EL (cell line): ENCODE measurements around the gene BIRC7.

Experiments used
- DNase-seq: peaks from one replicate; pipeline ENCODE4 v3.0.0-alpha.2; 2016

BIRC7 gene

GRCh38 chr20:63226042-63226943, 9.4 kb upstream of the BIRC7 start:
- DNase-seq, result no peak

GRCh38 chr20:63227260-63227659, 8.4 kb upstream of the BIRC7 start:
- DNase-seq, result no peak

DNA sequence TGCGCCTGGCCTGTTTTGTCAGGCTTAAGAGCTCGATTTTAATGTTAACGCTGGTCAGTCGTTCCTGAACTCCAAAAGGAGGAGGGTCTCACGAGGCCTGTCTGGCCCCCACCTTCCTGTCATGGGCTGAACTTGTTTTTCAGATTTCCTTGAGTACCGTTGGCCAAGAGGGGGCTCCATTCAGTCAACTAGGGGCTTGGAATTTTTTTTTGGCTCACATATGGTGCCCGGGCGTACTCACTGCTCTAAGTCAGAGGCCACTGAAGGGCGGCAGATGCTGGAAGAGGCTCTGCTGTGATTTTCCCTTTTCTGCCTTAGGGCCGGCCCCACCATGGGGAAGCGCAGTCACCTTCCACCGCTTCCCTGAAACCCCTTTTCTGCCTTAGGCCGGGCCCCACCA, 6.9 kb upstream of the BIRC7 start:
- DNase-seq, result no peak

- peak; percentile 64 for DNase-seq
Observed at GRCh38 chr20:63230800-63231268, 4.9 kb upstream of the BIRC7 start.

- DNase-seq, result peak; percentile 92
Observed at GRCh38 chr20:63232235-63233060, 3.3 kb upstream of the BIRC7 start.

DNA sequence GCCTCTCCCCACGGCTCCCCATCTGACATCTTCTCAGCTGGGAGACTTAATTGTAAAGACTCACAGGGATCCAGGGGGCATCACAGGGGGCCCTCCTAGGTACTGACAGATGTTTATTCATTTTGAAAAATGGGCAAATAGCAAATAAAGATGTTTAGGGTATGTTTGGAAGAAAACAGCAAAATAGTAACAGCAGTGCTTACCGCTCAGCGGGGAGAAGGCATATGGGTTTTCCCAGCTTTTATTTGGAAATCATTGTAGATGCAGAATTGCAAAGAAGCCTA, 2.7 kb upstream of the BIRC7 start:
- no peak for DNase-seq

GRCh38 chr20:63233924-63234323, 1.8 kb upstream of the BIRC7 start:
- DNase-seq, result no peak

DNA sequence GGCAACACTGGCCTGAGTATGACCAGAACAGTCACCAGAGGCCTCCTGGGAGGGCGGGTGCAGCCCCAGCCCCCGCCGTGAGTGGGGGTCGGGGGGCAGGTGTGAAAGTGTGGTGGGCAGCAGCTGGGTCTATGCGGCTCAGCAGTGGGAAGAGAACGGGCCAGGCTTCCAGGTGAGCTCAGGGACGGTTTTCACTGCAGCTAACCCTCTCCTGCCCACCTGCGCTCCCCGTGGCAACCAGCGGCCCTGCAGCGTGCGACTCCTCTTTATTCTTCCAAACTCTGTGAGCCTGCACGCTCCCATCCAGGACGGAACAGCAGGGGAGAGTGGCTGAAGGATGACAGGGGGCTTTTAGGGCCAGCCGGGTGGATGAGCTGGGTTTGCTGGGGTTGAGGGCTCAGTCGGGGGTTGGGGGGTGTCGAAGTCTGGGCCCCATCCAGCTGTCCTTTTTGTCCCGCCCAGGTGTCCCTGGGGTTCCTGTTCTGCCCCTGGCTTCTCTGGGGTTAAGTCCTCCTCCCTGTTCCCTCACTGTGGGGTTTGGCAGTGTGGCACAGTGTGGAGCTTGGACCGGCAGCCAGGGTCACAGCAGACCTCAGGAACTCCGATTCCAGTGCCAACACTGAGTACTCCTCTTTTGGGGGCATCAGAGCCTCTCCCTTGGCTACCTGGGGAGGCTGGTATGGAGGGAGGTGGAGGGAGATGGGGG, 859 bp upstream of the BIRC7 start:
- DNase-seq, result no peak

- DNase-seq, result no peak
Observed at GRCh38 chr20:63236116-63236837, 572 bp downstream of the BIRC7 start.

DNA sequence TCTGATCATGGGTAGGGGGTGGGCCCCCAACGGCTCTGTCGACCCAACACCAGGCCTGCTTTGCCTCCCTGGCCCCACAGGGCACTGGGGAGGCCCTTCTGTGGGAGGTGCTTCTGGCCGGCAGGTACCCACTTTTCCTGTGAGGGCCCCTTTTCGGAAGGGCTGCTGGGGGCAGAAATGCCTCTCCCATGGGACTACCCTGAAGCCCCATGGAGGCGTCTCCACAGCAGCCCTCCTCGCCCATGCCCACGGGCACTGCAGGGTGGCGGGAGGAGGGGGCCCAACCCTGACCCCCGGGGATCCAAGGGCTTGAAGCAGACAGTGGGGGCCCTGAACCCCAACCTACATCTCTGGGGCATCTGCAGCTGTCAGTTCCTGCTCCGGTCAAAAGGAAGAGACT, 2.3 kb downstream of the BIRC7 start:
- no peak for DNase-seq

- no peak for DNase-seq
Observed at GRCh38 chr20:63238514-63239125, 2.9 kb downstream of the BIRC7 start.

DNA sequence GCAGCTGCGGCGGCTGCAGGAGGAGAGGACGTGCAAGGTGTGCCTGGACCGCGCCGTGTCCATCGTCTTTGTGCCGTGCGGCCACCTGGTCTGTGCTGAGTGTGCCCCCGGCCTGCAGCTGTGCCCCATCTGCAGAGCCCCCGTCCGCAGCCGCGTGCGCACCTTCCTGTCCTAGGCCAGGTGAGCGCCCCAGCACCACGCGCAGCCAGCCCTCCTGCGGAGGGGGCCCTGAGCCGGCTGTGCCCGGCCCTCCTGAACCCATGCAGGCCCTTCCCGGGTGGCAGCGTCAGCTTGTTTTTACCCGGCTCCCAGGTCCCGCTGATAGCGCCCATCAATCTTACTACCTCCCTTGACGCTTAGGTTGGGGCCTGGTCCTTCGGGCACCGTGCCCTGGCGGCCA, 3.7 kb downstream of the BIRC7 start:
- DNase-seq, result no peak

GRCh38 chr20:63240004-63240403, 4.3 kb downstream of the BIRC7 start:
- DNase-seq, result no peak

GRCh38 chr20:63241272-63241671, 5.6 kb downstream of the BIRC7 start:
- DNase-seq, result no peak

DNA sequence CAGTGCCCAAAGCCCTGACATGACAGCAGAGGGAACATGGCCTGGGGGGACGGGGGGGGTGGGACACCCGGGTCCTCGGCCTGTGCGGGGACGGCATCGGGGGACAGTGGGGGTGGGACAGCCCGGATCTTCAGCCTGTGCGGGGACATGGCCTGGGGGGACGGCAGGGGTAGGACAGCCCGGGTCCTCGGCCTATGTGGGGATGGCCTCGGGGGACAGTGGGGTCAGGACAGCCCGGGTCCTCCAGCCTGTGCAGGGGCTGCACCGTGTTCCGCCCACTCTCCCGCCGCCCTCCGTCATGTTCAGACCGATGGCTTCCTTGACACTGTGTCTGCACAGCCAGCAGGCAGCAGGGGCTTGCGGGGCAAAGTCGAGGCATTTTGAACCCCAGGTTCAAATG, 7.0 kb downstream of the BIRC7 start:
- no peak for DNase-seq

GRCh38 chr20:63243604-63244247, 8.0 kb downstream of the BIRC7 start:
- no peak for DNase-seq

- DNase-seq, result no peak
Observed at GRCh38 chr20:63244468-63244867, 8.8 kb downstream of the BIRC7 start.

DNA sequence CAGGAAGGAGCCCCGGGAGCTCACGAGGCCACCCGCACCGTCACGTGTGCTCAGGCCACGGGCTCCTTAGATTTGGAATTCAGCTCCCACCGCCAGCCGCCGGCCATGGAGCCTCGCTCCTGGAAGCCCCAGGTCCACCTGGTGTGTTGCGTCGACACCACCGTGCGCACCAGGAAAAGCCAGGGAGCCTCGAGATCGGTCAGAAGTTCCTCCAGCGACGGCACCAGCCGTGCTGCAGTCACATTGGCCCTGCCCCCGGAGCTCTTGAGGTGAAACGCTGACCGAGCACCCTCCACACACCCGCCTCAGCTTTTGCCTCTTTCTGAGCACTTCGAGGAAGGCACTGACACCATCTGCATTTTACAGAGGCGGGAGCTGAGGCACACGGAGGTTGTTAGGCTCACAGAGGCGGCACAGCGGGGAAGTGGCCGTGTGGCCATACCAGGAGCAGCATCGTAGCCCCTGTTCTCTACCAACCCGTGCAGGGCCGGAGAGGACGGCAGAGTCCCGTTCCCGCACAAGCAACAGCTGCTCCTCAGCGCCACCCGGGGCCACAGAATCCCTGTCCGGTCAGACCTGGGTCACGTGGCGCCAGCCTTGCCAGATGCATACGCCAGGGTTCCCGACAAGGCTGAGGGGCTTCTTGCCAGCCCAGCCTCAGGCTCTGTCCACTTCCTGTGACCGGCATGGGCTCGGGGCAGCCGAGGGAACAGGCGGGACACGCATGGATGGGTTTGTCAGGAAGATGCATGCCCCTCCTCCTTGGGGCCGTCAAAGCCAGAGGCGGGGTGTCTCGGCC, 11.0 kb downstream of the BIRC7 start:
- no peak for DNase-seq

- DNase-seq, result no peak
Observed at GRCh38 chr20:63247671-63248228, 12.0 kb downstream of the BIRC7 start.

DNA sequence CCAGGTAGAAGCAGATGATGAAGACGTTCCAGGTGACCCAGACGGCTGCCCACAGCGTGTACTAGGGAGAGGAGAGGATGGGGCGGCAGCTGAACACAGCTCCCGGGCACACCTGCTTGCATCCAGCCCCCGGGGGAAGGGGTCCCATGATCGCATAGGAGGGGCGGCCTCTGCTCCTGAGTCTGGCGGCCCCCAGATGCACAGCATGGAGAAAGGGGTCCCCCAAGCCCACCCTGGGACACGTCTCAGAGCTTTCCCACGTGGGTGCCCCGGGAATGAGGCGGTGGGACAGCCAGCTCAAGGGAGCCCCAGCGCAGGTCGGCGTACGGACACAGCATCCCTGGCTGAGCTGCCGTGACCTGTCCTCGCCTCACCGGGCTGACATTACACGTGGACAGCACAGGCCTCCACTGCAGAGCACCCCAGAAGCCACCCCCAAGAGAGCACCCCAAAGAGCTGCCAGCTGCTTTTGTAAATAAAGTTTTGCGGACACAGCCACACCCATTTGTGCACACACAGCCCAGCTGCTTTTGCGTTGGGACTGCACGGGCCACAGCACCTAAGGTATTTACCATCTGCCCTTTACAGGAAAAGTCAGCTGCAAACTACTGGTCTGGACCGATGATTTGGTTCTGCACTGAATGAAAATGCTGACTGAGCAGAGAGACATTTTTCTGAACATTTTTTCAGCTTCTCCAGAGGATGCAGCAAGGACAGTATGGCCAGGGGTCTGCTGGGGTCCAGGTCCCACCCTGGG, 13.3 kb downstream of the BIRC7 start:
- DNase-seq, result no peak
